ENCODE data around the gene KDELR1.
"Not testable (repeated sequence)": the region's sequence is repeated elsewhere in the genome, so short reads cannot be mapped to it uniquely, and the experiment has no call there.

KDELR1 gene

GRCh38 chr19:48373567-48373966, 17.8 kb downstream of the KDELR1 start:
- H3K4me1 ChIP-seq (ENCODE audit: control insufficient read depth, low read length) = no peaks in the 10 kb centered on the region
- no peak overlapping the region for H3K4me2 ChIP-seq (ENCODE audit: low read length)
- no peak overlapping the region for H3K4me3 ChIP-seq (ENCODE audit: low read length)
- TF ChIP-seq CTCF (IDR thresholded peaks at IDR 0.05; ENCODE audit: low read depth, low read length, poor library complexity, severe bottlenecking) = no peak
- TF ChIP-seq EZH2phosphoT487 (IDR thresholded peaks at IDR 0.05; ENCODE audit: borderline replicate concordance, low read length) = no peak
- no peaks in the 10 kb centered on the region for H3K27me3 ChIP-seq (ENCODE audit: control insufficient read depth, low read length)
- no peaks in the 10 kb centered on the region for H3K9me2 ChIP-seq (replicated peaks; ENCODE audit: control insufficient read depth, low read length)
- H3K27ac ChIP-seq (ENCODE audit: low read depth, low read length) = no peak overlapping the region
- no peaks in the 10 kb centered on the region for H3F3A ChIP-seq (ENCODE audit: control insufficient read depth, insufficient read depth)
- H3K9me3 ChIP-seq (ENCODE audit: control insufficient read depth, insufficient read depth, low read length) = no peaks in the 10 kb centered on the region
- H3K36me3 ChIP-seq (ENCODE audit: control insufficient read depth, low read length) = no peaks in the 10 kb centered on the region
- H3K79me2 ChIP-seq (ENCODE audit: control insufficient read depth, low read length) = no peaks in the 10 kb centered on the region
- no peaks in the 10 kb centered on the region for H4K20me1 ChIP-seq (ENCODE audit: control insufficient read depth, insufficient read depth, low read depth, low read length)

- no peaks in the 10 kb centered on the region for H3K36me3 ChIP-seq (ENCODE audit: control insufficient read depth, low read length)
- no peaks in the 10 kb centered on the region for H3K4me1 ChIP-seq (ENCODE audit: control insufficient read depth, low read length)
- H3F3A ChIP-seq (ENCODE audit: control insufficient read depth, insufficient read depth) = no peaks in the 10 kb centered on the region
- no peaks in the 10 kb centered on the region for H3K79me2 ChIP-seq (ENCODE audit: control insufficient read depth, low read length)
- TF ChIP-seq EZH2phosphoT487 (IDR thresholded peaks at IDR 0.05; ENCODE audit: borderline replicate concordance, low read length) (no peak), CTCF (IDR thresholded peaks at IDR 0.05; ENCODE audit: low read depth, low read length, poor library complexity, severe bottlenecking) (no peak)
- no peaks in the 10 kb centered on the region for H3K9me3 ChIP-seq (ENCODE audit: control insufficient read depth, insufficient read depth, low read length)
- H3K4me3 ChIP-seq (ENCODE audit: low read length) = no peak overlapping the region
- H3K4me2 ChIP-seq (ENCODE audit: low read length) = no peak overlapping the region
- H3K9me2 ChIP-seq (replicated peaks; ENCODE audit: control insufficient read depth, low read length) = no peaks in the 10 kb centered on the region
- H3K27me3 ChIP-seq (ENCODE audit: control insufficient read depth, low read length) = no peaks in the 10 kb centered on the region
- H3K27ac ChIP-seq (ENCODE audit: low read depth, low read length) = no peak overlapping the region
- no peaks in the 10 kb centered on the region for H4K20me1 ChIP-seq (ENCODE audit: control insufficient read depth, insufficient read depth, low read depth, low read length)
These were observed 18.4 kb downstream of the KDELR1 start for GRCh38 chr19:48372904-48373303.

- not testable (repeated sequence) for H3K4me2 ChIP-seq (ENCODE audit: low read length)
These were observed 19.6 kb downstream of the KDELR1 start for GRCh38 chr19:48371771-48372170.

GRCh38 chr19:48371367-48371766, 20.0 kb downstream of the KDELR1 start:
- H3K4me1 ChIP-seq (ENCODE audit: control insufficient read depth, low read length) = no peaks in the 10 kb centered on the region
- no peaks in the 10 kb centered on the region for H3F3A ChIP-seq (ENCODE audit: control insufficient read depth, insufficient read depth)
- TF ChIP-seq CTCF (IDR thresholded peaks at IDR 0.05; ENCODE audit: low read depth, low read length, poor library complexity, severe bottlenecking) = no peak
- TF ChIP-seq EZH2phosphoT487 (IDR thresholded peaks at IDR 0.05; ENCODE audit: borderline replicate concordance, low read length) = no peak
- H3K27ac ChIP-seq (ENCODE audit: low read depth, low read length) = no peak overlapping the region
- no peaks in the 10 kb centered on the region for H3K79me2 ChIP-seq (ENCODE audit: control insufficient read depth, low read length)
- H3K36me3 ChIP-seq (ENCODE audit: control insufficient read depth, low read length) = no peaks in the 10 kb centered on the region
- H3K9me3 ChIP-seq (ENCODE audit: control insufficient read depth, insufficient read depth, low read length) = no peaks in the 10 kb centered on the region
- no peaks in the 10 kb centered on the region for H3K9me2 ChIP-seq (replicated peaks; ENCODE audit: control insufficient read depth, low read length)
- no peak overlapping the region for H3K4me2 ChIP-seq (ENCODE audit: low read length)
- no peaks in the 10 kb centered on the region for H3K27me3 ChIP-seq (ENCODE audit: control insufficient read depth, low read length)
- no peak overlapping the region for H3K4me3 ChIP-seq (ENCODE audit: low read length)
- no peaks in the 10 kb centered on the region for H4K20me1 ChIP-seq (ENCODE audit: control insufficient read depth, insufficient read depth, low read depth, low read length)

More at GRCh38 chr19:48371771-48372170, 19.6 kb downstream of the KDELR1 start:
- not testable (repeated sequence) for H3K9me2 ChIP-seq (replicated peaks; ENCODE audit: control insufficient read depth, low read length); H3K27ac ChIP-seq (ENCODE audit: low read depth, low read length); H3F3A ChIP-seq (ENCODE audit: control insufficient read depth, insufficient read depth); H3K36me3 ChIP-seq (ENCODE audit: control insufficient read depth, low read length); H3K9me3 ChIP-seq (ENCODE audit: control insufficient read depth, insufficient read depth, low read length); H4K20me1 ChIP-seq (ENCODE audit: control insufficient read depth, insufficient read depth, low read depth, low read length); H3K4me1 ChIP-seq (ENCODE audit: control insufficient read depth, low read length); H3K4me3 ChIP-seq (ENCODE audit: low read length); H3K27me3 ChIP-seq (ENCODE audit: control insufficient read depth, low read length); H3K79me2 ChIP-seq (ENCODE audit: control insufficient read depth, low read length)

Data from DOHH2 (cell line).